Duodenal mucosa (tissue), 2 donors: ENCODE data around the gene FECH.

Source experiments
- H3K27ac ChIP-seq: one replicate; pipeline ENCODE4 v1.7.0; 2013; ENCODE audit warnings: low read depth, low read length
- H3K27me3 ChIP-seq, 2 donors: one replicate each; pipeline ENCODE4 v1.7.0; 2013; ENCODE audit warnings: low read length in 2 of 2, control low read depth in 1 of 2; ENCODE audit not compliant: insufficient read depth in 2 of 2, control insufficient read depth in 1 of 2
- H3K36me3 ChIP-seq, 2 donors: one replicate each; pipeline ENCODE4 v1.7.0; 2013; ENCODE audit warnings: low read length in 2 of 2, control low read depth in 1 of 2; ENCODE audit not compliant: insufficient read depth in 2 of 2, control insufficient read depth in 1 of 2
- H3K4me1 ChIP-seq, 2 donors: one replicate each; pipeline ENCODE4 v1.7.0; 2013; ENCODE audit warnings: low read length in 2 of 2, control low read depth in 1 of 2; ENCODE audit not compliant: insufficient read depth in 2 of 2, control insufficient read depth in 1 of 2
- H3K4me3 ChIP-seq, 2 donors: one replicate each; pipeline ENCODE4 v1.7.0; 2013; ENCODE audit warnings: low read length in 2 of 2, low read depth in 1 of 2
- H3K9ac ChIP-seq, 2 donors: one replicate each; pipeline ENCODE4 v1.7.0; 2013; ENCODE audit warnings: low read length in 2 of 2, low read depth in 1 of 2
- H3K9me3 ChIP-seq, 2 donors: one replicate each; pipeline ENCODE4 v1.7.0; 2013; ENCODE audit warnings: low read length in 2 of 2, control low read depth in 1 of 2; ENCODE audit not compliant: control insufficient read depth in 1 of 2

FECH gene

DNA sequence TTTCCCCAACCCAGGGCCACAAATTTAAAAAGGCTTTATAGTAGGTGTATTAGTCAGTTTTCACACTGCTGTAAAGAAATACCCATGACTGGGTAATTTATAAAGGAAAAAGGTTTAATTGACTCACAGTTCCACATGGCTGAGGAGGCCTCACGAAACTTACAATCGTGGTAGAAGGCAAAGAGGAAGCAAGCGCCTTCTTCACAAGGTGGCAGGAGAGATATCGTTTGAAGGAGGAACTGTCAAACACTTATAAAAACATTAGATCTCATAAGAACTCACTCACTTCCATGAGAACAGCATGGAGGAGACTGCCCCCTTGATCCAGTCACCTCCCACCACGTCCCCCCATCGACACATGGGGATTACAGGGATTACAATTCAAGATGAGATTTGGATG, 70.4 kb downstream of the FECH start:
- no peak overlapping the region for H3K9ac ChIP-seq
- H3K27ac ChIP-seq: no peak overlapping the region
- H3K36me3 ChIP-seq: no peaks in the 10 kb centered on the region
- H3K27me3 ChIP-seq: no peaks in the 10 kb centered on the region
- H3K9me3 ChIP-seq: no peaks in the 10 kb centered on the region
- no peaks in the 10 kb centered on the region for H3K4me1 ChIP-seq
- no peak overlapping the region for H3K4me3 ChIP-seq

DNA sequence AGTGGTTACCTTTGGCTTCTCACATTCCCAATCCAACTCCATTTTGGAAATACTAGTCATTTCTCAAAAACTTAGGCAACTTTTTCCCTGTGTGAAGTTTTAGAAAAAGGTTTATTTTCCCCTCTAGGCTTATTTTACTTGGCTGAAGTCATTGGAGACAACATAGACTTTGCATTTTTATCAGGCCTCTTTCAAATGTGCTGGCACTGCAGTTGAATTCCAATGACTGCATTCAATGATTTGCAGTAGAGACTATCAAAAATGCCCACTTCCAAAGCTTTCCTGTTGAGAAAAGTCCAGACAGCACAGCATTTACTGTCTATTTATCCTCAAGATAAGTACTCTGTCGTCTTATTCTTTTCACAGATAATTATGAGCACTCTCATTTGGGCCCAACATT, 81.3 kb downstream of the FECH start:
- Histone ChIP-seq H3K9me3 (no peaks in the 10 kb centered on the region), H3K27me3 (peaks cover 0 to 4% of the 10 kb centered on the region in 2 donors), H3K36me3 (no peaks in the 10 kb centered on the region)

GRCh38 chr18:57502624-57503023, 83.9 kb downstream of the FECH start:
- no peak overlapping the region for H3K27ac ChIP-seq
- H3K36me3 ChIP-seq: no peaks in the 10 kb centered on the region
- H3K9ac ChIP-seq: no peak overlapping the region
- no peaks in the 10 kb centered on the region for H3K27me3 ChIP-seq
- H3K4me1 ChIP-seq: peaks cover 0 to 3% of the 10 kb centered on the region in 2 donors
- no peaks in the 10 kb centered on the region for H3K9me3 ChIP-seq
- H3K4me3 ChIP-seq: no peak overlapping the region

More for the DNA sequence above, 81.3 kb downstream of the FECH start:
- H3K9ac ChIP-seq: no peak overlapping the region
- H3K4me1 ChIP-seq: no peaks in the 10 kb centered on the region
- no peak overlapping the region for H3K4me3 ChIP-seq
- no peak overlapping the region for H3K27ac ChIP-seq

GRCh38 chr18:57498682-57499256, 87.7 kb downstream of the FECH start:
- Histone ChIP-seq H3K4me3 (no peak overlapping the region), H3K36me3 (no peaks in the 10 kb centered on the region), H3K4me1 (peaks cover 0 to 4% of the 10 kb centered on the region in 2 donors), H3K27ac (no peak overlapping the region), H3K27me3 (no peaks in the 10 kb centered on the region), H3K9ac (no peak overlapping the region), H3K9me3 (no peaks in the 10 kb centered on the region)
